Transverse colon (tissue), 4 donors: ENCODE data around the gene S100A16.

Source experiments
- CTCF ChIP-seq, 5 experiments: fragments of 200-600 bp in 3 of 5; fragments of 450-650 bp in 2 of 5; sonication (generic) in 3 of 5; IDR thresholded peaks; 1 replicate in 2 of 5; 2 replicates in 3 of 5; pipeline ENCODE4 v1.5.1; 2016 to 2017; ENCODE audit warnings: antibody characterized with exemption in 5 of 5, inconsistent platforms in 3 of 5, mild to moderate bottlenecking in 2 of 5, moderate library complexity in 1 of 5
- EP300 ChIP-seq: sonication (generic); formaldehyde crosslinking; IDR thresholded peaks from one replicate; pipeline ENCODE4 v1.6.1; 2017; ENCODE audit warnings: antibody characterized with exemption, low read depth
- POLR2A ChIP-seq: fragments of 450-650 bp; IDR thresholded peaks from one replicate; pipeline ENCODE4 v1.6.1; 2016; ENCODE audit warnings: antibody characterized with exemption, mild to moderate bottlenecking, moderate library complexity
- POLR2AphosphoS5 ChIP-seq, 3 donors: sonication (generic); formaldehyde crosslinking; IDR thresholded peaks; one replicate each; pipeline ENCODE4 v1.6.1; 2016; ENCODE audit warnings: antibody characterized with exemption in 3 of 3

GRCh38 chr1:153651771-153652170 lies 38.8 kb upstream of the S100A16 start:
- TF ChIP-seq CTCF (IDR thresholded peaks at IDR 0.05) (no peak), POLR2AphosphoS5 (IDR thresholded peaks at IDR 0.05) (no peak), POLR2A (no peak), EP300 (no peak)
